Erythroblast (primary cell): ENCODE data around the gene DLGAP4.
A peak's percentile ranks its signal among the peaks of the same experiment; 100 is the strongest.
"Not testable (repeated sequence)": the region's sequence is repeated elsewhere in the genome, so short reads cannot be mapped to it uniquely, and the experiment has no call there.

ENCODE experiments used
- DNase-seq, 2 experiments: peaks; one replicate each; lab custom pipeline; 2025; lab: John Stamatoyannopoulos, UW
- GATA1 ChIP-seq: IDR thresholded peaks from 2 replicates; pipeline ENCODE4 v1.6.1; 2011; ENCODE audit warnings: low read depth, mild to moderate bottlenecking, control low read depth, low read length, moderate library complexity
- POLR2A ChIP-seq: IDR thresholded peaks from 2 replicates; pipeline ENCODE4 v1.6.1; 2011; ENCODE audit warnings: mild to moderate bottlenecking, low read length

The DLGAP4 gene

DNA sequence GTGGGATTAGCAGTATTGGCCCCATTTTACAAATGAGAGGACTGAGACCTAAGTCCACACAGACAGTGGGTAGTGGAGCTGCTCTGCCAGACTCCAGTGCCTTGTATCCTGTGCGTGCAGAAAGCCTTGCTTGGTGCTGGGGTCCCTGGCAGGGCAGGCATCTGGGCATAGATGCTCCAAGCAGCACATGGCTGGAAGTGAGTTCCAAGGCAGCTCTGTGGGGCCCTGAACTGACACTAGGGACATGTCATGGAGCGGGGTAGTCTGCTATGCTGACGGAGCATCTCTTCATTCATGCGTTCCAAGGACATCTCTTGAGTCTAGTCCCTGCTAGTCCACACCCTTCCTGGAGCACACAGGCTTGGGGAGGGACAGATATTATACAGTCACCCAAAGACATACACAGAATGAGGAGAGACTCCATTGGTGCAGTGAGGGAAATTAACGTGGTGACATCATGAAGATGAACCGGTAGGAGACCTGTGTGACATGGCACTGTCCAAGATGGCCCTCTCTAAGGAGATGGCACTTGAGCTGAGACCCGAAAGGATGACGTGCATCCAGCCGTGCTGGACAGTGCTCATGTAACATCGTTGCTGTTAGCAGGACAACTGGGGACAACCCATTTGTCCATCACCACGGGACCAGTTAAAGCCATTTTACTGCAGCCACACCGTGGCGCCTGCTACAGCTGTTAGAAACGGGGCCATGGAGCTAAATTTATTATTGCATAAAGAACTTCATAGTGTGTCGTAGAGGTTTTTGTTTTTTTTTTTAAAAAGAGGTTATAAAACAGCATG, 65.1 kb downstream of the DLGAP4 start:
- DNase-seq: no peak
- TF ChIP-seq POLR2A: no peak
- no peak for TF ChIP-seq GATA1

DNA sequence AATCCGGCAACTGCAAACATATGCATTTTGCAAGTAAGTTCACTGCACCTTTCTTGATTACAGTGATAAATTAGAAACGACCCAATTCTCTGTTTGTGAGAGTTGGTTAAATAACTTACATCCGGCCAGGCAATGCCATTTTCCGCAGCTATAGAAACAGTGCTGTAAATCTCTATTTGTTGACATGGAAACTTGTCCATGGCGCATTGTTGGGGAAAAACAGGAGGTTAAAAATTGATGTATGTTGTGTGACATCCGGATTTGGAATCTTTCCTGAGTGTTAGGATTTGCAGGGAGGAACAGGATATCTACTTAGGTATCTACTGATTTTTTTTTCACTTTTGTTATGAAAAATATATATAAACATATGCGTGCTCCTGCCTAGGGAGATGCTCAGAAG, 66.5 kb downstream of the DLGAP4 start:
- TF ChIP-seq GATA1: no peak
- TF ChIP-seq POLR2A: no peak
- DNase-seq: no peak

DNA sequence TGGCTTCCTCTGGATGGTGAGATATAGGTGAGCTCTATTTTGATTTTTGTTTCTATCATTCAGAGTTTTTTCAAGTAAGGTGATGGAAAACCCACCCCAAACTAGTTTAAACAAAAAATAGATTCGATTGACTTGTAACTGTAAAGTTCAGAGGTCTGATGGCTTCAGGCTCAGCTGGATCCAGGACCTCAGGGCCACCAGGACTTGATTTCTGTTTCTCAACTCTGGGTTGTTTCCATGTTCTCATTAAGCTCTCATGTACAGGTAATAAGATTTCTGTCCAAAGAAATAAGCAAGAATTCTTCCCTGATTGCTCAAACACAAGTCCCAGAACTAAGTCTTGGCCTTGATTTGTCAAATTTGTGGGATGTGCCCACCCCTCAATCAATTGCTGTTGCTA, 67.0 kb downstream of the DLGAP4 start:
- no peak for DNase-seq
- TF ChIP-seq GATA1: no peak
- TF ChIP-seq POLR2A: no peak

DNA sequence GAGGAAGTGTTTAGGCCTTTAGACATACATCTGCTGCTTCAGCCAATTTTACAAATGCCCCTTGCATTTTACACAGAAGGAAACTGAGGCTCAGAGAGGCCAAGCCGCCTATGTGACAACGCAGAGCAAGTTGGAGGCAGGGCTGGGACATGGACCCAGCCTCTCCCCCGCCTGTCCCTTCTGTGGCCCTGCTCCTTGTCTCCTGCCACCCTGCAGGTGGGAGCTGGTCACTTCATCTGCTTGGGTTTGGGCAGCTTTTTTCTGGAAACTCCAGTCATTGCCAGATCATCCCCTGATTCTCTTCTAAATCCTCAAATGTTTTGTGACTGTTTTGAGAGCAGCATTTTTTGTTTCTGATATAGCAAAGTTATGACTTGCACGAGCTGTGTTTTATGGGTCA, 68.9 kb downstream of the DLGAP4 start:
- TF ChIP-seq POLR2A (no peak), GATA1 (no peak)
- DNase-seq: no peak

DNA sequence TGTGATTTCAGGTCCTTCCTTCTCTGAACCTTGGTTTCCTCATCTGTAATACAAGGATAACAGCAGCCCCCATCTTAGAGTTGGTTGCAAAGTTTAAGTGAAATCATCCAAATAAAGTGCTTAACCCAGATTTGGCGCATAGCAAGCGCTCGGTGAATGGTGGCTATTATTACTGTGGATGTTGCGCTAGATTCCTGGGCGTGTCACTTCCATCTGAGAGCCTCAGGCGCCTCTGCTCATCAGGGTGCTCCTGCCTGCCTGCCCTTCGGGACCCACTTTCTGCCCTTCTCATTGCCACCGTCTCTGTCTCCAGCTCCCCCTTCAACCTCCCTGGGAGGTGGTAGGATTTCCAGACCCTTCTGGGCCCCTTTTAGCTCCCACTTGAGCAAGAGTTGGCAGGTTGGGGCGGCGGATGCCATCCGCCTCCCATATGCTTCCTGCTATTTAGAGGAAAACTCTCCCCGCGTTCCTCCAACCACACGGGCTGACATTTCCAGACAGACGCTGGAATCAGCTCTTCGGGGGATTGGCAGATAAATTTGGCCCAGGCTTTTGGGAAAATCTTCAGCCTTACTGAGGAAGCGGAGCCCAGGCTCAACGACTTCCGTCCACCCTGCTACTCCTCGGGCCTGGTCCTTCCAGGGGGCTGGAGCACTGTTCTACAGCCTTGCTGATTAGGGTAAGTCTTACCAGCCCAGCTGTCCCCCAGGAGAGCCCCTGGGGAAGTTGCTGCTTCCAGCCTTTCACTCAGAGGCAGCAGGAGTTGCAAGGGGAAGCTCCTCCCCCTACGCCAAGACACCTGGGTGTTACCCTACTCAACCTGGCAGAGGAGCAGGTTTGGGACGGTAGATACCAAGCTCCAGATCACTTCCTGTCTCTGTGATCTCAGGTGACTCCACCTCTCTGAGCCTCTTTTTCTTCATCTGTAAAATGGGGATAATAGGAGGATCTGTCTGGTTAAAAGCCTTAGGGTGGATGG, 71.5 kb downstream of the DLGAP4 start:
- TF ChIP-seq GATA1 (no peak), POLR2A (no peak)
- DNase-seq: no peak

DNA sequence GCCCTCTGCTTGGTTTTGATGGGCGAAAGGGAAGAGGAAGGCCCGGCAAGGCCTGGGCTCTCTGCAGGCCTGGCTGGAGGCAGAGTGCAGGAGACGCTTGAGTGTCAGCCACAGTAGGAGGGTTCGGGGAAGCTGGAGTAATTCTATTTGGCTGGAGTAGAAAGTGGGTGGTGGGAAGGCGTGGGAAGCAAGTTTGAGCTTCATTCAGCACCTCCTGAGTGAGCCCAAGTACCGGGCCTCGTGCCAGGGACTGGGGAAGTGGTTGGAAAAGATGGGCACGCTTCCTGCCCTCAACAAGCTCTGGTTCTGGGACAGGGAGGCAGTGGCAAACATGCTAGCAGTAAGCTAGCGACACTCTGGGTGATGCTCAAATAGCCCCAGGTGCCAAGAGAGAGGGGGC, 72.5 kb downstream of the DLGAP4 start:
- no peak for TF ChIP-seq GATA1
- TF ChIP-seq POLR2A: no peak
- no peak for DNase-seq

DNA sequence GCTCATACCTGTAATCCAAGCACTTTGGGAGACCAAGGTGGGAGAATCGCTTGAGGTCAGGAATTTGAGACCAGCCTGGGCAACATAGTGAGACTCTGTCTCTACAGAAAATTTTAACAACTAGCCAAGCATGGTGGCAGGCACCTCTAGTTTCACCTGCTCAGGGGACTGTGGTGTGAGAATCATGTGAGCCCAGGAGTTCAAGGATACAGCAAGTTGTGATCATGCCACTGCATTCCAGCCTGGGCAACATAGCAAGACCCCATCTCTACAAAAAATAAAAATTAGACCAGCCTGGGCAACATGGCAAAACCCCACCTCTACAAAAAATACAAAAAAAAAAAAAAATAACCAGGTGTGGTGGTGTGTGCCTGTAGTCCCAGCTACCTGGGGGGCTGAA, 73.8 kb downstream of the DLGAP4 start:
- DNase-seq: not testable (repeated sequence)

DNA sequence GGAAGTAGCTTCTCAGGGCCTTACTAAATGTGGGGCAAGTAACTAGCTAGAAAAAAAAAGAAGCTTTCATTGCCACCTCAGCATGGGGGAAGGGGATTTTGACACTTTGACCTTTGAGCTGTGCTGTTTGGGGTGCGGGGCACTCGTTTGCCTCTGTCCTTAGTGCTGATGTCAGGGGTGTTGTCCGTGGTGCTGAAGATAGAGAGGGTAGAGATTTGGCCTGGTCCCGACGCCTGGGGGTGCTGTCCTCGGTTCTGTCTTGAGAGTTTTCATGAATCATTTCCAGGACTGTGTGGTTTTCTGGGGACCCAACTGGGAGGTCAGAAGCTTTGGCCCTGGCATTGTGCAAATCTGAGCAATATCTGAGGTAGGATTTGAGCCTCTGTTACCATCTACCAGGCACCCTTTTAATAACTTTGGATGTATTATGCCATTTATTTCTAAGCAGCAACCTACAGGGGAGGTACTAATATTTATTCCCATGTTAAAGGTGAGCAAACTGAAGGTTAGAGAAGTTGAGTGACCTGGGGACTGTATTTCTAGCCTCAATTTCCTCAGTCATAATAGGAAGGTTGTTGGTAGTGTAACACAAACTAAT, 78.0 kb downstream of the DLGAP4 start:
- DNase-seq: peak; percentile 68
- TF ChIP-seq GATA1 (no peak), POLR2A (no peak)

DNA sequence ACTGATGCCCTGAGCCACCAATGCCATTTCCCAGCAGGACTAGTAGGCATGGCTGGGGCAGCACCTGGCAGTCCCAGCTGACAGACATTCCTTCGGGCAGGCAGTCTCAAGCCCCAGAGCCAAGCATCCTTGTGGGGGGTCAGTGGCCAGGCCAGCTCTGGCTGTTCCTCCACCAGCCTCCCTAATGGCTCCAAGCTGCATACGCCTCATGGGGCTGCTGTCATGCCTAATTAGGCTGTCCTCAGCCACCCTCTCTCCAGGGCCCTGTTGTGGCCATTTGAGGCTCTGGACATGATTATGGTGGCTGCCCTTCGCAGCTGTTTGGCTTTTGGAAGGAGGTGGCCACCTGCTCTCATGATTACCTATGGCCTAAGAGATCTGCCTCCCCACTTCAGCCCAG, 79.4 kb downstream of the DLGAP4 start:
- no peak for TF ChIP-seq POLR2A
- TF ChIP-seq GATA1: no peak
- no peak for DNase-seq

DNA sequence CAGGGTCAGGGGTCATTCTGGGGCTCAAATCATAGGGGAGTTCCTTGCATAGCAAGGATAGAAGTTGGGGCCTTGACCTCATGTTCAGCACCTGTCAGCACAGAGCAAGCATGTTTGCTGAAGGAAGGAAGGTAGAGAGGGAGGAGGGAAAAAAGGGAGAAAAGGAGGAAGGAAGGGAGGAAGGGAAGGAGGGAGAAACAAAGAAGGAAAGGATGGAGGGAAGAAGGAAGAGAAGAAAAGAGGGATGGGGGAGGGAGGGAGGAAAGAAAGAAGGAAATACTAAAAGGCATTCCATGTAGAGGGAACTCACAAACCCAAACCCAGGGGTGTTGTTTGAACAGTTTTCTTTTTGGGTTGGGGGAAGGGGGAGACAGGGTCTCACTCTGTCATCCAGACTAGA, 80.1 kb downstream of the DLGAP4 start:
- no peak for DNase-seq
- TF ChIP-seq POLR2A: no peak
- no peak for TF ChIP-seq GATA1

DNA sequence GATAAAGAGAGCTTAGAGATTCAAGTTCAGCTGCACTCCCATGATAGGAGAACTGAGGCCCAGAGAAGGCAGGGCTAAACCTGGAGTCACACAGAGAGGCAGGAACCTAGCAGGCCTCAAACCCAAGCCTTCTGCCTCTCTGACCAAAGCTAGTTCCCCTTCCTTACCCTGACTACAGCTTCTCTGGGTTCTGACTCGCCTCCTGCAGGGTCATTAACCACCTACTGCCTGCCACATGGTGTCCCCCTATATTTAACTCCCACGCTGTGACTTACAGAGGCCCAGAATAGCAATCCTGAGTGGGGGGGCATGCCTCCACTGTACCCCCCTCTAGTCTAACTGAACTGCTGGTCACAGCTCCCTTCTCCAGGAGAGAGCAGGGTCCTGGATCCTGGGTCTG, 84.1 kb downstream of the DLGAP4 start:
- TF ChIP-seq POLR2A (no peak), GATA1 (no peak)
- no peak for DNase-seq

DNA sequence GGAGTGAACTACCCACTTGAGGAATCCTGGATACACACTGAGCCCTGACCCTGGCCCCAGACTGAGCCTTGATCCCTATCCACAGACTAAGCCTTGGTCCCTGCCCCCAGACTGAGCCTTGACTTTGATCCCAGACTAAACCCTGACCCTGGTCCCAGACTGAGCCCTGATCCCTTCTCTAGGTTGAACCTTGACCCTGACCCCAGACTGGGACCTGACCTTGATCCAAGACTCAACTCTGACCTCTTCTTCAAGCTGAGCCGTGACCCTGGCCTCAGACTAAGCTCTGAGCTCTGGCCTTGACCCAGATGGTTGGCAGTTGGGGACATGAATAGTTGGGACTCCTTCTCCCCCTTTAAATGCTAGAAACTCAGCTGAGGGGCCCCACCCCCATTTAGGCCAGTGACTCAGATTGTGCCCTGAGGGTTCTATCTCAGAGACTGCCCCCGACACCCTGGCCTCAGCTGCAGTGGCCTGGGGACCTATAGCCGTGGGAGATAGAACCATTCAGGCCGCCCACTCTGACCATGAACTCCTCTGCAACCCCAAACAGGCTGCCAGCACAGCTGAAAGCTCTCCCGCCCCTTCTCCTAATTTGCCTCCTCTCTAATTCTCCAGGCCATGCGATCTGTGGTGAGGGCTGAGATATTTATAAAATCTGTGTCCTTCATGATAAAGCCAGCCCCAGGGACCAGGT, 84.7 kb downstream of the DLGAP4 start:
- TF ChIP-seq POLR2A (no peak), GATA1 (no peak)
- no peak for DNase-seq

DNA sequence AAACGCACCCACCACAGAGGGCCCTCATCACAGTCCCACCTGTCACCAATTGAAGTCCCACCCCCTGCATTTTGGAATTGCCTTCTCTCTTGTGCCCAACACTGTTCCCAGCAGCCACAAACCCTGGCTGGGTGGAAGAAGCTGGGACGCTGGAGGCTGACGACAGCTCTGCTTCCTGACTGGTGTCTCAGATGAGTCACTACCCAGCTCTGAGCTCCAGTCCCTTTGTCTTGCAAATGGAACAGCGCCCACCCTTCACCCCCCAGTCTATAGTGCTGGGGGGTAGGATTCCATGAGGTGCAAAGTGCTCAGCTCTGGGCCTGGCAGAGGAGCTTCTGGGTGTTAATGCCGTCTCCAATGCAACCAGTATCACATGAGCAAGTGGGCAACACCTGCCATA, 85.3 kb downstream of the DLGAP4 start:
- no peak for TF ChIP-seq GATA1
- no peak for TF ChIP-seq POLR2A
- no peak for DNase-seq
